Measurements from ENCODE around the gene SAV1.
A peak's percentile ranks its signal among the peaks of the same experiment; 100 is the strongest.
"Not testable (repeated sequence)": the region's sequence is repeated elsewhere in the genome, so short reads cannot be mapped to it uniquely, and the experiment has no call there.

SAV1 gene

GRCh38 chr14:50664579-50664978, 3.5 kb downstream of the SAV1 start:
- DNase-seq, result not testable (repeated sequence)

GRCh38 chr14:50659327-50659974, 8.7 kb downstream of the SAV1 start:
- no peak for DNase-seq

GRCh38 chr14:50658203-50658602, 9.9 kb downstream of the SAV1 start:
- DNase-seq, result no peak

GRCh38 chr14:50657753-50658152, 10.4 kb downstream of the SAV1 start:
- DNase-seq, result no peak

- DNase-seq, result no peak
Observed at GRCh38 chr14:50656776-50657175, 11.3 kb downstream of the SAV1 start.

GRCh38 chr14:50649691-50650090, 18.4 kb downstream of the SAV1 start:
- no peak for DNase-seq

- no peak for DNase-seq
Observed at GRCh38 chr14:50647753-50648152, 20.4 kb downstream of the SAV1 start.

- no peak for DNase-seq
Observed at GRCh38 chr14:50647282-50647681, 20.8 kb downstream of the SAV1 start.

GRCh38 chr14:50635141-50635540, 33.0 kb downstream of the SAV1 start:
- no peak for DNase-seq

- DNase-seq, result no peak
Observed at GRCh38 chr14:50633954-50634353, 34.2 kb downstream of the SAV1 start.

- DNase-seq, result no peak
Observed at GRCh38 chr14:50631408-50631821, 36.7 kb downstream of the SAV1 start.

GRCh38 chr14:50624947-50625346, 43.2 kb downstream of the SAV1 start:
- not testable (repeated sequence) for DNase-seq

GRCh38 chr14:50624447-50624846, 43.7 kb downstream of the SAV1 start:
- DNase-seq, result no peak

GRCh38 chr14:50622978-50623377, 45.1 kb downstream of the SAV1 start:
- DNase-seq, result no peak

- DNase-seq, result no peak
Observed at GRCh38 chr14:50620341-50620740, 47.8 kb downstream of the SAV1 start.

- peak; percentile 8 to 28 for DNase-seq
Observed at GRCh38 chr14:50619569-50620141, 48.5 kb downstream of the SAV1 start.

- no peak for DNase-seq
Observed at GRCh38 chr14:50616275-50616674, 51.8 kb downstream of the SAV1 start.

- DNase-seq, result no peak
Observed at GRCh38 chr14:50615552-50615951, 52.6 kb downstream of the SAV1 start.

GRCh38 chr14:50615056-50615455, 53.0 kb downstream of the SAV1 start:
- DNase-seq, result no peak

GRCh38 chr14:50612806-50613205, 55.3 kb downstream of the SAV1 start:
- no peak for DNase-seq

GRCh38 chr14:50610465-50610864, 57.6 kb downstream of the SAV1 start:
- no peak for DNase-seq

- DNase-seq, result no peak
Observed at GRCh38 chr14:50608302-50608851, 59.7 kb downstream of the SAV1 start.

GRCh38 chr14:50607761-50608160, 60.3 kb downstream of the SAV1 start:
- DNase-seq, result no peak

GRCh38 chr14:50607181-50607580, 60.9 kb downstream of the SAV1 start:
- peak; percentile 60 to 73 for DNase-seq

GRCh38 chr14:50606468-50606867, 61.6 kb downstream of the SAV1 start:
- DNase-seq, result no peak

Measured in inflammatory macrophage treated with lipopolysaccharide for 1 hour (primary cell).